K562 (cell line): ENCODE data around the gene ARHGAP28. TPM values are rescaled to one million over a fixed set of nuclear protein-coding genes. Genes with fewer than 3 reads are reported as not detected.

ENCODE experiments used
- ATAC-seq: fragments of 200-7000 bp; cut with Tn5 transposase; 3 replicates; pipeline ENCODE4 v1.9.1; 2020; ENCODE audit warnings: moderate library complexity
- BruUV-seq: library from RNA; stranded (reverse); fragments of 400-500 nt; replicated peaks from 2 replicates; lab custom pipeline; 2021; lab: Mats Ljungman, UMichigan
- CTCF ChIA-PET: fragments of 300-600 bp; formaldehyde crosslinking; extraction: SDS; loops from one replicate; lab custom pipeline; 2021; ENCODE audit warnings: low intra/inter-chr PET ratio; lab: Yijun Ruan, JAX
- POLR2A ChIA-PET: fragments of 300-600, 350-650 bp; sonication (Branson Sonifier 250); formaldehyde crosslinking; extraction: SDS; loops from one replicate; lab custom pipeline; 2021; ENCODE audit warnings: antibody characterized with exemption, inconsistent platforms; lab: Yijun Ruan, JAX
- DNase-seq, 4 experiments: peaks; one replicate each; pipeline versions ENCODE4 v3.0.0 to v3.0.0-alpha.2; 2011 to 2018; ENCODE audit warnings: low spot score in 3 of 4, mixed read lengths in 3 of 4; ENCODE audit errors: extremely low read depth in 1 of 4
- FAIRE-seq: peaks from 2 replicates; lab custom pipeline; 2011; peaks lifted over from hg19 to GRCh38; lab: Jason Lieb, UNC
- H2AFZ ChIP-seq: 2 replicates; pipeline ENCODE4 v1.6.0; 2011; ENCODE audit warnings: low read depth, low read length, control low read depth, inconsistent platforms
- H3K27ac ChIP-seq: fragments of 200-600 bp; 3 replicates; pipeline ENCODE4 v1.8.0; 2011; ENCODE audit warnings: low read depth, mild to moderate bottlenecking, control low read depth, inconsistent platforms, low read length, moderate library complexity, mixed read lengths; ENCODE audit errors: extremely low read depth
- H3K27me3 ChIP-seq, 2 experiments: fragments of 300-600 bp in 1 of 2; 2 replicates in 1 of 2; 3 replicates in 1 of 2; pipeline versions ENCODE4 v1.6.0 to v1.8.0; 2011; ENCODE audit warnings: inconsistent platforms in 2 of 2, low read length in 2 of 2, mild to moderate bottlenecking in 1 of 2, mixed read lengths in 1 of 2, moderate library complexity in 1 of 2; ENCODE audit not compliant: control insufficient read depth in 2 of 2, insufficient read depth in 2 of 2
- H3K36me3 ChIP-seq: fragments of 300-600 bp; 3 replicates; pipeline ENCODE4 v1.8.0; 2011; ENCODE audit warnings: mild to moderate bottlenecking, low read length, inconsistent platforms; ENCODE audit not compliant: control insufficient read depth, insufficient read depth
- H3K4me1 ChIP-seq, 2 experiments: fragments of 200-600 bp in 1 of 2; replicated peaks in 1 of 2; 2 replicates in 1 of 2; 3 replicates in 1 of 2; pipeline versions ENCODE4 v1.5.1 to v1.8.0; 2011; ENCODE audit warnings: inconsistent platforms in 2 of 2, low read length in 2 of 2, mild to moderate bottlenecking in 1 of 2, mixed read lengths in 1 of 2, moderate library complexity in 1 of 2; ENCODE audit not compliant: control insufficient read depth in 2 of 2, insufficient read depth in 2 of 2
- H3K4me2 ChIP-seq: 2 replicates; pipeline ENCODE4 v1.6.1; 2011; ENCODE audit warnings: low read length, control low read depth, inconsistent platforms, mixed read lengths; ENCODE audit not compliant: insufficient read depth
- H3K4me3 ChIP-seq: fragments of 200-600 bp; sonication (generic), shearing (Covaris generic); 2 replicates; pipeline ENCODE4 v1.5.1; 2016; ENCODE audit warnings: control low read depth, inconsistent platforms
- H3K79me2 ChIP-seq: fragments of 200-600 bp; 3 replicates; pipeline ENCODE4 v1.8.0; 2011; ENCODE audit warnings: low read length, inconsistent platforms; ENCODE audit not compliant: control insufficient read depth, insufficient read depth
- H3K9ac ChIP-seq, 2 experiments: 2 replicates each; pipeline versions ENCODE4 v1.6.0 to v1.6.1; 2011; ENCODE audit warnings: low read depth in 2 of 2, low read length in 2 of 2, control low read depth in 1 of 2, inconsistent platforms in 1 of 2, mild to moderate bottlenecking in 1 of 2, mixed read lengths in 1 of 2; ENCODE audit not compliant: insufficient read depth in 1 of 2
- H3K9me1 ChIP-seq: one replicate; pipeline ENCODE4 v1.6.0; 2011; ENCODE audit warnings: inconsistent platforms, mild to moderate bottlenecking, low read length, moderate library complexity; ENCODE audit not compliant: control insufficient read depth, insufficient read depth
- H3K9me3 ChIP-seq: replicated peaks from 2 replicates; pipeline ENCODE4 v1.5.1; 2011; ENCODE audit warnings: low read depth, low read length, inconsistent platforms; ENCODE audit not compliant: control insufficient read depth, insufficient read depth
- H4K20me1 ChIP-seq: replicated peaks from 2 replicates; pipeline ENCODE4 v1.6.1; 2011; ENCODE audit warnings: low read length, inconsistent platforms, mixed read lengths; ENCODE audit not compliant: control insufficient read depth, insufficient read depth
- ARHGAP35 ChIP-seq: fragments of 450-650 bp; IDR thresholded peaks from 2 replicates; pipeline ENCODE4 v1.6.1; 2018; ENCODE audit not compliant: partially characterized antibody
- ATF7 ChIP-seq: fragments of 450-650 bp; IDR thresholded peaks from 2 replicates; pipeline ENCODE4 v1.7.1; 2014; ENCODE audit warnings: mild to moderate bottlenecking, moderate library complexity
- CUX1 ChIP-seq: fragments of 200-800 bp; sonication (Bioruptor generic); IDR thresholded peaks from 2 replicates; pipeline ENCODE4 v1.6.1; 2016; ENCODE audit warnings: missing genetic modification characterization, missing compliant biosample characterization
- GTF2B ChIP-seq: IDR thresholded peaks from 2 replicates; pipeline ENCODE4 v1.6.1; 2011; ENCODE audit not compliant: insufficient read length; ENCODE audit errors: extremely low read depth
- IFI16 ChIP-seq: fragments of 250-450 bp; sonication (Bioruptor Pico); IDR thresholded peaks from 2 replicates; pipeline ENCODE4 v2.1.2; 2022; ENCODE audit warnings: mild to moderate bottlenecking, inconsistent platforms
- IRF9 ChIP-seq: fragments of 450-650 bp; IDR thresholded peaks from 2 replicates; pipeline ENCODE4 v1.6.1; 2016; ENCODE audit warnings: missing biosample characterization, missing genetic modification characterization
- LCOR ChIP-seq: sonication (generic); formaldehyde crosslinking; IDR thresholded peaks from 2 replicates; pipeline ENCODE4 v1.8.0; 2022; ENCODE audit warnings: mild to moderate bottlenecking, missing genetic modification reagents
- POLR2A ChIP-seq: fragments of 450-650 bp; conservative IDR thresholded peaks from 2 replicates; pipeline ENCODE4 v1.6.1; 2016
- RHOXF2B ChIP-seq: fragments of 250-450 bp; sonication (Bioruptor Pico); conservative IDR thresholded peaks from 2 replicates; pipeline ENCODE4 v1.5.1; 2021
- TAL1 ChIP-seq: fragments of 450-650 bp; IDR thresholded peaks from 2 replicates; pipeline ENCODE4 v1.6.1; 2016; ENCODE audit warnings: mild to moderate bottlenecking
- ZC3H11A ChIP-seq: IDR thresholded peaks from 2 replicates; pipeline ENCODE4 v1.6.1; 2012; ENCODE audit warnings: low read depth, low read length, improper control_type of control experiment
- ZNF217 ChIP-seq: sonication (generic); formaldehyde crosslinking; IDR thresholded peaks from 2 replicates; pipeline ENCODE4 v1.8.0; 2022; ENCODE audit warnings: mild to moderate bottlenecking, missing genetic modification reagents
- ZNF408 ChIP-seq: fragments of 250-450 bp; sonication (Bioruptor Pico); IDR thresholded peaks from 2 replicates; pipeline ENCODE4 v1.4.0; 2020; ENCODE audit warnings: low read depth, mild to moderate bottlenecking, moderate library complexity
- ZNF584 ChIP-seq: fragments of 200-800 bp; sonication (Bioruptor generic); IDR thresholded peaks from 2 replicates; pipeline ENCODE4 v1.6.1; 2016; ENCODE audit warnings: low read depth, mild to moderate bottlenecking, missing genetic modification characterization, missing compliant biosample characterization
- ZNF75A ChIP-seq: fragments of 450-650 bp; formaldehyde crosslinking; IDR thresholded peaks from 2 replicates; pipeline ENCODE4 v1.4.0; 2020; ENCODE audit warnings: mild to moderate bottlenecking
- WGBS: fragments of 100-300 bp; shearing (Covaris generic); methylation state at CpG from one replicate; pipeline ENCODE4 v1.1.6; 2016; ENCODE audit warnings: low coverage, mixed read lengths; ENCODE audit not compliant: insufficient coverage; ENCODE audit errors: missing lambda C conversion rate; 5-methylcytosine and 5-hydroxymethylcytosine counted together
- in situ Hi-C: fragments of 300-500 bp; cut with MboI; formaldehyde crosslinking; loops from 4 replicates; pipeline ENCODE4 v1.15.0; 2018; ENCODE audit warnings: inconsistent platforms, mixed read lengths
- intact Hi-C: fragments of 100-400 bp; cut with micrococcal nuclease; formaldehyde crosslinking; loops from 2 replicates; pipeline ENCODE4 v1.14.2; 2022
- polyA plus RNA-seq, 8 experiments: library from polyadenylated mRNA; depleted of rRNA in 4 of 8; stranded (reverse) in 5 of 8; unstranded in 3 of 8; fragments of >200 nt; fragmentation: Nextera tagmentation in 2 of 8; fragmentation: Illumina TruSeq in 1 of 8; extraction: Ambion mirVana in 2 of 8; extraction: Trizol in 1 of 8; gene quantifications; 2 replicates each; pipeline versions ENCODE4 v1.2.1 to v1.2.3, GENCODE V29; 2011 to 2014; ENCODE audit warnings: inconsistent platforms in 1 of 8, missing spikeins in 1 of 8
- total RNA-seq, 7 experiments: library from RNA; depleted of rRNA in 6 of 7; stranded (reverse); fragments of >200 nt in 6 of 7; fragmentation: Illumina TruSeq in 2 of 7; extraction: Trizol in 2 of 7; gene quantifications; 2 replicates each; pipeline versions ENCODE4 v1.2.1 to v1.2.3, GENCODE V29; 2011 to 2021; ENCODE audit warnings: low replicate concordance in 1 of 7

The ARHGAP28 gene
- total and polyA plus RNA-seq, 9 of the 15 experiments (the other 6 are each of a cell fraction or from before 2014, with no cell fraction given): 0.93 to 5.9 (median 5.0) TPM

GRCh38 chr18:6954501-6954900 is 225.0 kb downstream of the ARHGAP28 start (continued):
- TF ChIP-seq CUX1 (CRISPR knock-in tag) (no peak), GTF2B (no peak), TAL1 (no peak)

- FAIRE-seq: no peak
- POLR2A ChIA-PET: no interaction called here
- BruUV-seq: no TSS peak
These were observed 225.8 kb downstream of the ARHGAP28 start for GRCh38 chr18:6955304-6955703.

More at GRCh38 chr18:6955304-6955703, 225.8 kb downstream of the ARHGAP28 start:
- Histone ChIP-seq H3K9ac (no peak overlapping the region), H3K4me2 (no peak overlapping the region), H3K4me1 (no peaks in the 10 kb centered on the region; a peak in 1 of 5 replicates), H3K36me3 (no peaks in the 10 kb centered on the region), H3K9me1 (no peaks in the 10 kb centered on the region), H4K20me1 (no peaks in the 10 kb centered on the region; the same call in 1 of the 2 replicates), H3K9me3 (no peaks in the 10 kb centered on the region), H3K27ac (no peak overlapping the region), H3K79me2 (no peaks in the 10 kb centered on the region), H3K4me3 (no peak overlapping the region), H3K27me3 (peaks cover 49 to 73% of the 10 kb centered on the region in 2 experiments), H2AFZ (no peak overlapping the region)
- CTCF ChIA-PET: no interaction called here
- WGBS: 0% methylated on average over 18 of the region's 18 CpGs
- no peak for DNase-seq
- intact Hi-C loops (no loop called here), in situ Hi-C loops (no loop called here)
- no peak for ATAC-seq
- TF ChIP-seq IRF9 (no peak), ARHGAP35 (no peak), ATF7 (no peak), POLR2A (no peak), ZNF584 (CRISPR knock-in tag) (no peak), ZC3H11A (no peak), ZNF408 (CRISPR knock-in tag) (no peak), ZNF217 (CRISPR knock-in tag) (no peak), LCOR (no peak), RHOXF2B (CRISPR knock-in tag) (no peak), ZNF75A (no peak), IFI16 (CRISPR knock-in tag) (no peak)
